Measurements from ENCODE around the gene ZNF281. TPM values are rescaled to one million over a fixed set of nuclear protein-coding genes. Genes with fewer than 3 reads are reported as not detected.

ZNF281 gene
- total RNA-seq, 6 experiments from 2014 or later, result 37.2 to 50.7 (median 43.9) TPM

DNA sequence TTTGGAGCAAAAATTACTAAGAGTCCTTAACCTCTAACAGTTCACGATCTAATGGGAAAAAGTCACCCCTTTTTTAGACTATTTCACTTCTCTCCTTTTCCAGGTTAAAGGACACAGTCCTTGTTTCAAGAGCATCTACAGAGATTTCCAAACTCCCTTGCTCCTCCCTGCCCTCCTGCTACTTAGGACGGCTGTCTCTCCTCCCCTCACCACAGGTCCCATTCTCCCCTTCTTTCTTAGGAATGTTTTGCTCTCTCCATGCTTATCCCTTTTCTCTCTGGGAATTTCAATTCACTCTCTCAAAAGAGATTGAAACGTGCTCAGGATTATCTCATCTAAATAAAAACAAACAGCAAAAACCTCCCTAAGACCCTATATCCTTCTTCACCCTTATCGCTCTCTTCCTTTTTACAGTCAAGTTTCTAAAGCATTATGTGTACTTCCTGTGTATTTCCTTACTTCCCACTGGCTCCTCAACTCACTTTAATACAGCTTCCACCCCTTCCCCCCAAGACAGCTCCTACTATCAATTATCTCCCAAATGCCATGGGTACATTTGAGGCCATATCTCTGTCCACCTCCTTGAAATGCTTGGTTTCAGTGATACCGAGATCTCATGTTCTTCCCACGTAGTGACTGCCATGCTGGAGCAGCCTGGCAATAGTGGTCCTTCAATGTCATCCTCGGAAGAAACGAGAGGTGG is 43.2 kb upstream of the ZNF281 start:
- TF ChIP-seq, protein P1, sequence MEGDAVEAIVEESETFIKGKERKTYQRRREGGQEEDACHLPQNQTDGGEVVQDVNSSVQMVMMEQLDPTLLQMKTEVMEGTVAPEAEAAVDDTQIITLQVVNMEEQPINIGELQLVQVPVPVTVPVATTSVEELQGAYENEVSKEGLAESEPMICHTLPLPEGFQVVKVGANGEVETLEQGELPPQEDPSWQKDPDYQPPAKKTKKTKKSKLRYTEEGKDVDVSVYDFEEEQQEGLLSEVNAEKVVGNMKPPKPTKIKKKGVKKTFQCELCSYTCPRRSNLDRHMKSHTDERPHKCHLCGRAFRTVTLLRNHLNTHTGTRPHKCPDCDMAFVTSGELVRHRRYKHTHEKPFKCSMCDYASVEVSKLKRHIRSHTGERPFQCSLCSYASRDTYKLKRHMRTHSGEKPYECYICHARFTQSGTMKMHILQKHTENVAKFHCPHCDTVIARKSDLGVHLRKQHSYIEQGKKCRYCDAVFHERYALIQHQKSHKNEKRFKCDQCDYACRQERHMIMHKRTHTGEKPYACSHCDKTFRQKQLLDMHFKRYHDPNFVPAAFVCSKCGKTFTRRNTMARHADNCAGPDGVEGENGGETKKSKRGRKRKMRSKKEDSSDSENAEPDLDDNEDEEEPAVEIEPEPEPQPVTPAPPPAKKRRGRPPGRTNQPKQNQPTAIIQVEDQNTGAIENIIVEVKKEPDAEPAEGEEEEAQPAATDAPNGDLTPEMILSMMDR (IDR thresholded peaks at IDR 0.05), result no peak
- H3K9me3 Mint-ChIP-seq, result no peaks in the 10 kb centered on the region
- H3K4me3 Mint-ChIP-seq, result peak overlapping the region; percentile 72
- peaks cover 2% of the 10 kb centered on the region; the same call in 1 of the 2 replicates for H3K36me3 Mint-ChIP-seq (ENCODE audit: low read depth)
- DNase-seq, result no peak
- peak overlapping the region; percentile 74 for H3K27ac Mint-ChIP-seq
- H3K4me1 Mint-ChIP-seq (ENCODE audit: low read depth), result peaks cover 15% of the 10 kb centered on the region
- no peaks in the 10 kb centered on the region for H3K27me3 Mint-ChIP-seq (ENCODE audit: insufficient read depth)

DNA sequence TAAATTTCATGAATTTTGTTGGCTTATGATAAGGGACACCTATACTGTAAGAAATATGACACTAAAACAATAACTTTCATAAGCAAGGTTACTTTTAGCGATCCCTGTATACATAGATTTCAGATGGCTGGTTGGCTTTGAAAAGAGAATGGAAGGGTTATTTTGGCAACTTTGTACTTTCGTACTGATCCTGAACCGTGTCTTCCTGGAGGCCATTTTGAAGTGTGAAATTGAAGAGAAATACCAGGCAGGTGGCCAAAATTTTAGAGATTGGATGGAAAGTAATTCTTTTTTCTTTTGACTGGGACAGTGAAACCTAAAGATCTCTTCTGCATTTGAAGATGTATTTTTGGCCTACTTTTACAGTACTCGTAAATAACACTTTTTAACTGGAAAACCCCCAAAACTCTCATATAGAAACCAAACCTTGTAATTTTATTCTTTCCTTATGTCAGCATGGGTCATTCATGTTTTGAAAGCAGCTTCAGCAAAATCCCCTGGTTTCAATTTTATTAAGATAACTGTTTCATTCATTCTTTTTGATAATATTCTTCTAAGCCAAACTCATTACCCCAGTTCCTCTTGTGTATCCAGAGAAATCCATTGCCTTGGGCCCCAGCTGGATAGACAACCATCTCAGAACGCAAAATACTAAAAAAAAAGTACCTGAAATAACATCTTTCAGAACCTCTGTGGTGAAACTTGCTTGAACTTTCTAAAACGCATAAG is 38.4 kb upstream of the ZNF281 start:
- Mint-ChIP-seq H3K27me3 (ENCODE audit: insufficient read depth) (no peaks in the 10 kb centered on the region), H3K4me3 (no peak overlapping the region), H3K27ac (no peak overlapping the region), H3K36me3 (ENCODE audit: low read depth) (peaks cover 13% of the 10 kb centered on the region), H3K4me1 (ENCODE audit: low read depth) (peaks cover 32% of the 10 kb centered on the region), H3K9me3 (no peaks in the 10 kb centered on the region)
- DNase-seq, result no peak
- TF ChIP-seq, protein P1 (IDR thresholded peaks at IDR 0.05), result no peak

DNA sequence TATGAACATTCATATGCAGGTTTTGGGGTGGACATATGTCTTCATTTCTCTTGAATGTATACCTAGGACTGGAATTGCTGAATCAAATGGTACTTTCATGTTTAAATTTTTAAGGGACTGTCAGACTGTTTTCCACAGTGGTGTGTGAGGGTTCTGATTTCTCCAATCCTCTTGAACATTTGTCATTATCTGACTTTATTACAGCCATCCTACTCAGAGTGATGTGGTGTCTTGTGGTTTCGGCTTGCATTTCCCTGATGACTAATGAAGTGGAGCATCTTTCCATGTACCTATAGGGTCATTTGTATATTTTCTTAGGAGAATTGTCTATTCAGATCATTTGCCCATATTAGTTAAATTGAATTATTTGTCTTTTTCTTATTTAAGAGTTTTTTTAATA is 35.4 kb upstream of the ZNF281 start:
- H3K27ac Mint-ChIP-seq, result peak overlapping the region; percentile 24
- peak; percentile 69 for DNase-seq

DNA sequence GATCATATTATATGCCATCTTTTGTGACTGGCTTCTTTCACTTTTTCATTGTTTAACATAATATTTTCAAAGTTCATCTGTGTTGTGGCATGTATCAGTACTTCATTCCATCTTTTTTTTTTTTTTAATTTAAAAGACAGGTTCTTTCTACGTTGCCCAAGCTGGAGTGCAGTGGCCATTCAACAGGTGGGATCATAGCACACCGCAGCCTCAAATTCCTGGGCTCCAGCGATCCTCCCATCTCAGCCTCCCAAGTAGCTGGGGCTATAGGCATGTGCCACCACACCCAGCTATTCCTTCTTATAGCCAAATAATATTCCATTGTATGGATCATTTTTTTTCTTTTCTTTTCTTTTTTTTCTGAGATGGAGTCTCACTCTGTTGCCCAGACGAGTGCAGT is 34.6 kb upstream of the ZNF281 start:
- no peak for DNase-seq
- TF ChIP-seq, protein P1 (IDR thresholded peaks at IDR 0.05), result no peak
- peaks cover 34% of the 10 kb centered on the region for H3K4me1 Mint-ChIP-seq (ENCODE audit: low read depth)
- peaks cover 20% of the 10 kb centered on the region for H3K36me3 Mint-ChIP-seq (ENCODE audit: low read depth)
- no peak overlapping the region for H3K27ac Mint-ChIP-seq
- H3K9me3 Mint-ChIP-seq, result no peaks in the 10 kb centered on the region
- H3K4me3 Mint-ChIP-seq, result no peak overlapping the region
- no peaks in the 10 kb centered on the region for H3K27me3 Mint-ChIP-seq (ENCODE audit: insufficient read depth)

More for the DNA sequence above, 35.4 kb upstream of the ZNF281 start:
- H3K27me3 Mint-ChIP-seq (ENCODE audit: insufficient read depth), result no peaks in the 10 kb centered on the region
- peaks cover 31% of the 10 kb centered on the region for H3K4me1 Mint-ChIP-seq (ENCODE audit: low read depth)
- no peak overlapping the region for H3K4me3 Mint-ChIP-seq
- TF ChIP-seq, protein P1 (IDR thresholded peaks at IDR 0.05), result no peak
- peaks cover 20% of the 10 kb centered on the region for H3K36me3 Mint-ChIP-seq (ENCODE audit: low read depth)
- H3K9me3 Mint-ChIP-seq, result no peaks in the 10 kb centered on the region

DNA sequence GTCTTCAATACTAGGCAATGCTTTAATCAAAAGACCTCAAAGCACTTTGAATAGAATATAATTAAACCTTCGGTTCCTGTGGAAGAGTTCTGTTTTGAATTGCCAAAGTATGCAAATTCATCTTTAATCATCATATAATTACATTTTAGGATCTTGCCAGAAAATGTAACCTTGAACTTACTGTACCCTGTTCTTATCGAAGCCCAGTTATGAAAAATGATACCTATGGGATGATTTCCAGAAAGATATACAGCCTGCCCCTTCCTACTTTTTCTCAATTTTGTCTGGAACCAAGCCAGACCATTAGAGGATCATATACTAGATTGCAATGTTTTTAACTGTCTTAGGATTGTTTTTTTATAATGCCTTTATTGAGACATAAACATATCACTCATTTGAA is 34.0 kb upstream of the ZNF281 start:
- H3K9me3 Mint-ChIP-seq, result no peaks in the 10 kb centered on the region
- TF ChIP-seq, protein P1 (IDR thresholded peaks at IDR 0.05), result no peak
- DNase-seq, result no peak
- H3K36me3 Mint-ChIP-seq (ENCODE audit: low read depth), result peaks cover 20% of the 10 kb centered on the region
- peaks cover 40% of the 10 kb centered on the region for H3K4me1 Mint-ChIP-seq (ENCODE audit: low read depth)
- no peaks in the 10 kb centered on the region for H3K27me3 Mint-ChIP-seq (ENCODE audit: insufficient read depth)
- H3K27ac Mint-ChIP-seq, result no peak overlapping the region
- no peak overlapping the region for H3K4me3 Mint-ChIP-seq
